K562 (cell line): ENCODE results near the gene TUBA1B. TPM values are rescaled to one million over a fixed set of nuclear protein-coding genes. Genes with fewer than 3 reads are reported as not detected.

ENCODE experiments used
- ARID2 ChIP-seq: fragments of 450-650 bp; IDR thresholded peaks from 2 replicates; pipeline ENCODE4 v1.6.1; 2017; ENCODE audit warnings: antibody characterized with exemption, mild to moderate bottlenecking
- CBX3 ChIP-seq, 2 experiments: IDR thresholded peaks; 1 replicate in 1 of 2; 2 replicates in 1 of 2; pipeline ENCODE4 v1.6.1; 2012; ENCODE audit warnings: inconsistent platforms in 2 of 2, low read length in 2 of 2, borderline replicate concordance in 1 of 2, control low read depth in 1 of 2
- CREB3 ChIP-seq: fragments of 450-650 bp; conservative IDR thresholded peaks from 2 replicates; pipeline ENCODE4 v1.6.1; 2016; ENCODE audit warnings: missing genetic modification characterization, low read depth, mild to moderate bottlenecking, missing compliant biosample characterization, moderate library complexity
- GMEB1 ChIP-seq: fragments of 250-450 bp; sonication (Bioruptor Pico); IDR thresholded peaks from 2 replicates; pipeline ENCODE4 v1.4.0; 2020; ENCODE audit warnings: mild to moderate bottlenecking
- HDAC1 ChIP-seq, 2 experiments: fragments of 450-650 bp; IDR thresholded peaks; 2 replicates each; pipeline ENCODE4 v1.6.1; 2016 to 2017; ENCODE audit warnings: inconsistent platforms in 1 of 2, mild to moderate bottlenecking in 1 of 2, moderate library complexity in 1 of 2
- JUND ChIP-seq, 2 experiments: IDR thresholded peaks; 2 replicates in 1 of 2; 3 replicates in 1 of 2; pipeline ENCODE4 v1.6.1; 2011; ENCODE audit warnings: borderline replicate concordance in 2 of 2, low read depth in 2 of 2, low read length in 2 of 2, improper control_type of control experiment in 1 of 2, missing biosample characterization in 1 of 2, missing genetic modification characterization in 1 of 2, missing genetic modification reagents in 1 of 2
- PHF21A ChIP-seq: fragments of 450-650 bp; IDR thresholded peaks from 2 replicates; pipeline ENCODE4 v1.6.1; 2017; ENCODE audit warnings: low read depth, borderline replicate concordance
- RBBP5 ChIP-seq: fragments of 200-600 bp; sonication (generic); IDR thresholded peaks from 2 replicates; pipeline ENCODE4 v1.6.1; 2012; ENCODE audit warnings: borderline replicate concordance, mild to moderate bottlenecking, low read length, control low read depth, inconsistent platforms; ENCODE audit not compliant: insufficient read depth, poor library complexity, severe bottlenecking
- XRCC4 ChIP-seq: IDR thresholded peaks from one replicate; pipeline ENCODE4 v1.6.1; 2011; ENCODE audit not compliant: insufficient read depth, insufficient read length; ENCODE audit errors: extremely low read depth
- ZNF449 ChIP-seq: fragments of 250-450 bp; sonication (Bioruptor Pico); IDR thresholded peaks from 2 replicates; pipeline ENCODE4 v1.8.0; 2022; ENCODE audit warnings: moderate library complexity, mild to moderate bottlenecking, inconsistent platforms
- polyA plus RNA-seq, 8 experiments: library from polyadenylated mRNA; depleted of rRNA in 4 of 8; stranded (reverse) in 5 of 8; unstranded in 3 of 8; fragments of >200 nt; fragmentation: Nextera tagmentation in 2 of 8; fragmentation: Illumina TruSeq in 1 of 8; extraction: Ambion mirVana in 2 of 8; extraction: Trizol in 1 of 8; gene quantifications; 2 replicates each; pipeline versions ENCODE4 v1.2.1 to v1.2.3, GENCODE V29; 2011 to 2014; ENCODE audit warnings: inconsistent platforms in 1 of 8, missing spikeins in 1 of 8
- total RNA-seq, 7 experiments: library from RNA; depleted of rRNA in 6 of 7; stranded (reverse); fragments of >200 nt in 6 of 7; fragmentation: Illumina TruSeq in 2 of 7; extraction: Trizol in 2 of 7; gene quantifications; 2 replicates each; pipeline versions ENCODE4 v1.2.1 to v1.2.3, GENCODE V29; 2011 to 2021; ENCODE audit warnings: low replicate concordance in 1 of 7
- TF ChIP-seq, protein P1 (sequence below): fragments of 450-650 bp; IDR thresholded peaks from 2 replicates; pipeline ENCODE4 v1.6.1; 2016; ENCODE audit warnings: mild to moderate bottlenecking
- TF ChIP-seq, protein P2 (sequence below): fragments of 200-800 bp; sonication (Bioruptor generic); IDR thresholded peaks from 2 replicates; pipeline ENCODE4 v1.6.1; 2016; ENCODE audit warnings: missing genetic modification characterization, missing compliant biosample characterization

TUBA1B gene
- total and polyA plus RNA-seq, 9 of the 15 experiments (the other 6 are each of a cell fraction or from before 2014, with no cell fraction given): 2,189 to 4,624 (median 2,628) TPM

DNA sequence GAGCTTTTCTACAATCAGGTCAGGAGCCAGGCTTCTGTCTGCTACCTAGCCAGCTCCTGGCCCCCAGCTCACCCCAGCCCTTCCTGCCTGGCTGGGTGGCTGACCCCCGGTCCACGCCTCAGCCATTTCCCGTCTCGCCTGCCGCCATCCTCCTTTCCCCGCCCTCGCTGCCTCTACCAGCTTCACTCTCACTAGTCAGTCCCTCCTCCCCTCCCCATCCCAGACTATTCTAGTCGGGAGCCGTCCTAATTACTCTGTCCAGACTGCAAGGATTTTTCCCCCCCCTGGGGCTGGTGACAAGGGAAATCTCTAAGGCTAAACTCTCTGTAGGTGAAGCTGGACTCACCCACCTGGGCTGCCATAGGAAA lies 37.4 kb downstream of the TUBA1B start (continued):
- peak; percentile 8 for TF ChIP-seq RBBP5
- TF ChIP-seq JUND (IDR thresholded peaks at IDR 0.05; ENCODE audit: borderline replicate concordance, low read depth, low read length): no peak
- no peak for TF ChIP-seq JUND (tag; IDR thresholded peaks at IDR 0.05; ENCODE audit: borderline replicate concordance, low read depth, low read length)
- TF ChIP-seq PHF21A: no peak
- TF ChIP-seq ARID2: no peak
- no peak for TF ChIP-seq CREB3
- no peak for TF ChIP-seq ZNF449 (CRISPR knock-in tag)
- no peak for TF ChIP-seq XRCC4
- no peak for TF ChIP-seq GMEB1 (CRISPR knock-in tag)
- TF ChIP-seq, protein P1, sequence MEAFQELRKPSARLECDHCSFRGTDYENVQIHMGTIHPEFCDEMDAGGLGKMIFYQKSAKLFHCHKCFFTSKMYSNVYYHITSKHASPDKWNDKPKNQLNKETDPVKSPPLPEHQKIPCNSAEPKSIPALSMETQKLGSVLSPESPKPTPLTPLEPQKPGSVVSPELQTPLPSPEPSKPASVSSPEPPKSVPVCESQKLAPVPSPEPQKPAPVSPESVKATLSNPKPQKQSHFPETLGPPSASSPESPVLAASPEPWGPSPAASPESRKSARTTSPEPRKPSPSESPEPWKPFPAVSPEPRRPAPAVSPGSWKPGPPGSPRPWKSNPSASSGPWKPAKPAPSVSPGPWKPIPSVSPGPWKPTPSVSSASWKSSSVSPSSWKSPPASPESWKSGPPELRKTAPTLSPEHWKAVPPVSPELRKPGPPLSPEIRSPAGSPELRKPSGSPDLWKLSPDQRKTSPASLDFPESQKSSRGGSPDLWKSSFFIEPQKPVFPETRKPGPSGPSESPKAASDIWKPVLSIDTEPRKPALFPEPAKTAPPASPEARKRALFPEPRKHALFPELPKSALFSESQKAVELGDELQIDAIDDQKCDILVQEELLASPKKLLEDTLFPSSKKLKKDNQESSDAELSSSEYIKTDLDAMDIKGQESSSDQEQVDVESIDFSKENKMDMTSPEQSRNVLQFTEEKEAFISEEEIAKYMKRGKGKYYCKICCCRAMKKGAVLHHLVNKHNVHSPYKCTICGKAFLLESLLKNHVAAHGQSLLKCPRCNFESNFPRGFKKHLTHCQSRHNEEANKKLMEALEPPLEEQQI: no peak
- no peak for TF ChIP-seq HDAC1 (IDR thresholded peaks at IDR 0.05)
- TF ChIP-seq CBX3 (IDR thresholded peaks at IDR 0.05; ENCODE audit: borderline replicate concordance in 1 of 2, low read length in 2 of 2): no peak
- TF ChIP-seq, protein P2, sequence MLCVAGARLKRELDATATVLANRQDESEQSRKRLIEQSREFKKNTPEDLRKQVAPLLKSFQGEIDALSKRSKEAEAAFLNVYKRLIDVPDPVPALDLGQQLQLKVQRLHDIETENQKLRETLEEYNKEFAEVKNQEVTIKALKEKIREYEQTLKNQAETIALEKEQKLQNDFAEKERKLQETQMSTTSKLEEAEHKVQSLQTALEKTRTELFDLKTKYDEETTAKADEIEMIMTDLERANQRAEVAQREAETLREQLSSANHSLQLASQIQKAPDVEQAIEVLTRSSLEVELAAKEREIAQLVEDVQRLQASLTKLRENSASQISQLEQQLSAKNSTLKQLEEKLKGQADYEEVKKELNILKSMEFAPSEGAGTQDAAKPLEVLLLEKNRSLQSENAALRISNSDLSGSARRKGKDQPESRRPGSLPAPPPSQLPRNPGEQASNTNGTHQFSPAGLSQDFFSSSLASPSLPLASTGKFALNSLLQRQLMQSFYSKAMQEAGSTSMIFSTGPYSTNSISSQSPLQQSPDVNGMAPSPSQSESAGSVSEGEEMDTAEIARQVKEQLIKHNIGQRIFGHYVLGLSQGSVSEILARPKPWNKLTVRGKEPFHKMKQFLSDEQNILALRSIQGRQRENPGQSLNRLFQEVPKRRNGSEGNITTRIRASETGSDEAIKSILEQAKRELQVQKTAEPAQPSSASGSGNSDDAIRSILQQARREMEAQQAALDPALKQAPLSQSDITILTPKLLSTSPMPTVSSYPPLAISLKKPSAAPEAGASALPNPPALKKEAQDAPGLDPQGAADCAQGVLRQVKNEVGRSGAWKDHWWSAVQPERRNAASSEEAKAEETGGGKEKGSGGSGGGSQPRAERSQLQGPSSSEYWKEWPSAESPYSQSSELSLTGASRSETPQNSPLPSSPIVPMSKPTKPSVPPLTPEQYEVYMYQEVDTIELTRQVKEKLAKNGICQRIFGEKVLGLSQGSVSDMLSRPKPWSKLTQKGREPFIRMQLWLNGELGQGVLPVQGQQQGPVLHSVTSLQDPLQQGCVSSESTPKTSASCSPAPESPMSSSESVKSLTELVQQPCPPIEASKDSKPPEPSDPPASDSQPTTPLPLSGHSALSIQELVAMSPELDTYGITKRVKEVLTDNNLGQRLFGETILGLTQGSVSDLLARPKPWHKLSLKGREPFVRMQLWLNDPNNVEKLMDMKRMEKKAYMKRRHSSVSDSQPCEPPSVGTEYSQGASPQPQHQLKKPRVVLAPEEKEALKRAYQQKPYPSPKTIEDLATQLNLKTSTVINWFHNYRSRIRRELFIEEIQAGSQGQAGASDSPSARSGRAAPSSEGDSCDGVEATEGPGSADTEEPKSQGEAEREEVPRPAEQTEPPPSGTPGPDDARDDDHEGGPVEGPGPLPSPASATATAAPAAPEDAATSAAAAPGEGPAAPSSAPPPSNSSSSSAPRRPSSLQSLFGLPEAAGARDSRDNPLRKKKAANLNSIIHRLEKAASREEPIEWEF (CRISPR knock-in tag): no peak
